Keratinocyte (primary cell): Measurements from ENCODE around the gene SPOCK3. TPM values are rescaled to one million over a fixed set of nuclear protein-coding genes. Genes with fewer than 3 reads are reported as not detected.
"Not testable (repeated sequence)": the region's sequence is repeated elsewhere in the genome, so short reads cannot be mapped to it uniquely, and the experiment has no call there.

Source experiments
- DNase-seq: peaks from one replicate; pipeline ENCODE4 v3.0.0-alpha.2; 2011; ENCODE audit warnings: low read depth, missing footprints, low spot score
- FAIRE-seq: peaks from 2 replicates; lab custom pipeline; 2011; peaks lifted over from hg19 to GRCh38; lab: Jason Lieb, UNC
- H2AFZ ChIP-seq: 2 replicates; pipeline ENCODE4 v1.6.0; 2012; ENCODE audit warnings: low read length, control low read depth, inconsistent platforms; ENCODE audit not compliant: control insufficient read depth
- H3K27ac ChIP-seq: 2 replicates; pipeline ENCODE4 v1.5.1; 2011; ENCODE audit warnings: low read length; ENCODE audit not compliant: control insufficient read depth, insufficient read depth
- H3K27me3 ChIP-seq: 3 replicates; pipeline ENCODE4 v1.6.0; 2011; ENCODE audit warnings: low read length; ENCODE audit not compliant: control insufficient read depth, insufficient read depth; ENCODE audit errors: extremely low read depth
- H3K36me3 ChIP-seq, 2 experiments: 2 replicates in 1 of 2; 3 replicates in 1 of 2; pipeline ENCODE4 v1.5.1; 2011; ENCODE audit warnings: low read length in 2 of 2, mild to moderate bottlenecking in 1 of 2; ENCODE audit not compliant: control insufficient read depth in 2 of 2, insufficient read depth in 2 of 2; ENCODE audit errors: extremely low read depth in 1 of 2
- H3K4me1 ChIP-seq: 3 replicates; pipeline ENCODE4 v1.5.1; 2011; ENCODE audit warnings: low read length; ENCODE audit not compliant: control insufficient read depth, insufficient read depth; ENCODE audit errors: extremely low read depth
- H3K4me2 ChIP-seq: 3 replicates; pipeline ENCODE4 v1.6.0; 2011; ENCODE audit warnings: low read depth, low read length; ENCODE audit not compliant: control insufficient read depth, insufficient read depth; ENCODE audit errors: extremely low read depth
- H3K4me3 ChIP-seq, 3 experiments: fragments of 200-600 bp in 1 of 3; sonication (generic) in 1 of 3; 2 replicates in 2 of 3; 3 replicates in 1 of 3; pipeline ENCODE4 v1.5.1; 2011 to 2016; ENCODE audit warnings: low read length in 3 of 3, mild to moderate bottlenecking in 3 of 3, control low read depth in 2 of 3, inconsistent platforms in 1 of 3, low read depth in 1 of 3, mixed read lengths in 1 of 3, mixed run types in 1 of 3, moderate library complexity in 1 of 3; ENCODE audit not compliant: control insufficient read depth in 2 of 3, insufficient read depth in 2 of 3; ENCODE audit errors: extremely low read depth in 1 of 3
- H3K79me2 ChIP-seq: 2 replicates; pipeline ENCODE4 v1.6.0; 2012; ENCODE audit warnings: low read length; ENCODE audit not compliant: control insufficient read depth, insufficient read depth
- H3K9ac ChIP-seq: 3 replicates; pipeline ENCODE4 v1.6.0; 2011; ENCODE audit warnings: low read length; ENCODE audit not compliant: control insufficient read depth, insufficient read depth; ENCODE audit errors: extremely low read depth
- H3K9me1 ChIP-seq: 3 replicates; pipeline ENCODE4 v1.6.0; 2011; ENCODE audit warnings: low read length; ENCODE audit not compliant: control insufficient read depth, insufficient read depth; ENCODE audit errors: extremely low read depth
- H3K9me3 ChIP-seq: 2 replicates; pipeline ENCODE4 v1.5.1; 2012; ENCODE audit warnings: low read depth, low read length; ENCODE audit not compliant: control insufficient read depth
- H4K20me1 ChIP-seq: 3 replicates; pipeline ENCODE4 v1.6.0; 2011; ENCODE audit warnings: low read length; ENCODE audit not compliant: control insufficient read depth, insufficient read depth; ENCODE audit errors: extremely low read depth
- EZH2 ChIP-seq: IDR thresholded peaks from one replicate; pipeline ENCODE4 v1.6.1; 2012; ENCODE audit warnings: inconsistent platforms, mild to moderate bottlenecking, low read length, moderate library complexity
- dilution Hi-C: fragments of 300-500 bp; cut with MboI; formaldehyde crosslinking; loops from one replicate; pipeline ENCODE4 v1.7.0; 2020; ENCODE audit warnings: low sequenced_read_pairs; ENCODE audit not compliant: extremely low pct_ligation_motif_present
- polyA minus RNA-seq, 3 experiments: library from RNA; depleted of rRNA, polyadenylated mRNA; stranded (reverse); fragments of >200 nt; gene quantifications; 1 replicate in 1 of 3; 2 replicates in 1 of 3; 3 replicates in 1 of 3; pipeline ENCODE4 v1.2.3, GENCODE V29; 2011
- polyA plus RNA-seq, 5 experiments: library from polyadenylated mRNA; depleted of rRNA in 3 of 5; stranded (reverse) in 3 of 5; stranded (forward) in 1 of 5; unstranded in 1 of 5; fragments of >200 nt; gene quantifications; 1 replicate in 1 of 5; 2 replicates in 3 of 5; 3 replicates in 1 of 5; pipeline versions ENCODE4 v1.2.1 to v1.2.3, GENCODE V29; 2011 to 2012; ENCODE audit warnings: missing spikeins in 2 of 5, low read depth in 1 of 5, low replicate concordance in 1 of 5
- TF ChIP-seq, protein P1 (sequence below), 3 experiments: IDR thresholded peaks in 1 of 3; conservative IDR thresholded peaks in 1 of 3; optimal IDR thresholded peaks in 1 of 3; 2 replicates in 2 of 3; 3 replicates in 1 of 3; pipeline versions ENCODE3 to v1.5.1; 2011; ENCODE audit warnings: low read length in 3 of 3, mild to moderate bottlenecking in 3 of 3, moderate library complexity in 2 of 3, control low read depth in 1 of 3, inconsistent platforms in 1 of 3; ENCODE audit not compliant: insufficient read depth in 2 of 3; ENCODE audit errors: extremely low read depth in 1 of 3

SPOCK3 gene
- polyA plus RNA-seq (not detected in 3 replicates), polyA minus RNA-seq (not detected in 3 replicates)
- polyA plus RNA-seq (2011; ENCODE audit: low read depth): not detected
- not detected in 2 replicates for polyA plus RNA-seq (2011; cell fraction: cytosol; rRNA removed)
- not detected in 2 replicates for polyA plus RNA-seq (2011; cell fraction: nucleus; rRNA removed)
- polyA plus RNA-seq (2012; ENCODE audit: low replicate concordance): not detected in 2 replicates
- not detected for polyA minus RNA-seq (2011; cell fraction: cytosol; rRNA and poly(A)+ RNA removed)
- polyA minus RNA-seq (2011; cell fraction: nucleus; rRNA and poly(A)+ RNA removed): not detected in 2 replicates

DNA sequence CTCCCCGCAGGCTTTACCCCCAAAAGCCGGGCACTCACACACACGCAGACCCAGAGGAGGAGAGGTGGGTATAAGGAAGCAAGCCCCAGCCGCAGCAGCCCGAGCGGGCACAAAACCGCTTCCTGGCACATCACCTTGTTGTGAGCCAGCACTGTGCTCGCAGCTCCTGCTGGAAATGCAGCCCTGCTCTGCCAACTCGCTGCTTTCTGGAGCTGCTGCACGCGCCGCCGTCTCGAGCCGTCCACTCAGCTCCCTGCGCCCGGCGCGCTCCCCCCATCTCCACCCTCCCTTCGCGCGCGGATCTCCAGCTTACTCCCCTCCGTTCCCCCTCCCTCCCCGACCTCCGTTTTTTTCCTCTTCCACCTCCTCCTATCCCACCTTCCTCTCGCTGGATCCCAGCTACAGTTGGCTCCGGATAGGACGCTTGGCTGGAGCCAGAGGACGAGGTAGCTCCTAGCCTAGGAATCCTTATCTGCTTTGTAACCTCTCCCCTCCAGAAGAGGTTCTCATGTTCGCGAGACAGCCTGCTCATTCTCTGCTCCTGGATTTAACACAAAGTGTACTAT, at the start of gene SPOCK3:
Gene SPOCK3 (minus strand): TSS at position 179 of the 566 bp plus-strand sequence.
- peak within 1 kb of the TSS; percentile 91 for H3K4me2 ChIP-seq
- TF ChIP-seq, protein P1, sequence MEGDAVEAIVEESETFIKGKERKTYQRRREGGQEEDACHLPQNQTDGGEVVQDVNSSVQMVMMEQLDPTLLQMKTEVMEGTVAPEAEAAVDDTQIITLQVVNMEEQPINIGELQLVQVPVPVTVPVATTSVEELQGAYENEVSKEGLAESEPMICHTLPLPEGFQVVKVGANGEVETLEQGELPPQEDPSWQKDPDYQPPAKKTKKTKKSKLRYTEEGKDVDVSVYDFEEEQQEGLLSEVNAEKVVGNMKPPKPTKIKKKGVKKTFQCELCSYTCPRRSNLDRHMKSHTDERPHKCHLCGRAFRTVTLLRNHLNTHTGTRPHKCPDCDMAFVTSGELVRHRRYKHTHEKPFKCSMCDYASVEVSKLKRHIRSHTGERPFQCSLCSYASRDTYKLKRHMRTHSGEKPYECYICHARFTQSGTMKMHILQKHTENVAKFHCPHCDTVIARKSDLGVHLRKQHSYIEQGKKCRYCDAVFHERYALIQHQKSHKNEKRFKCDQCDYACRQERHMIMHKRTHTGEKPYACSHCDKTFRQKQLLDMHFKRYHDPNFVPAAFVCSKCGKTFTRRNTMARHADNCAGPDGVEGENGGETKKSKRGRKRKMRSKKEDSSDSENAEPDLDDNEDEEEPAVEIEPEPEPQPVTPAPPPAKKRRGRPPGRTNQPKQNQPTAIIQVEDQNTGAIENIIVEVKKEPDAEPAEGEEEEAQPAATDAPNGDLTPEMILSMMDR (optimal IDR thresholded peaks at IDR 0.05 in 1 of 3, IDR thresholded peaks at IDR 0.05 in 1 of 3, conservative IDR thresholded peaks at IDR 0.05 in 1 of 3; ENCODE audit: extremely low read depth in 1 of 3, insufficient read depth in 2 of 3, low read length in 3 of 3): no peak
- no peak for TF ChIP-seq EZH2
- H3K27me3 ChIP-seq: peaks cover 35% of the 10 kb centered on the region
- dilution Hi-C loops: no loop called here
- DNase-seq (no peak), FAIRE-seq (no peak)
- H3K9ac ChIP-seq: no peak within 1 kb of the TSS
- H3K9me1 ChIP-seq: no peaks in the 10 kb centered on the region
- H4K20me1 ChIP-seq: no peaks in the 10 kb centered on the region
- H2AFZ ChIP-seq: peak within 1 kb of the TSS; percentile 72
- no peak within 1 kb of the TSS for H3K27ac ChIP-seq
- peak within 1 kb of the TSS; percentile 20 to 47 (median 47) for H3K4me3 ChIP-seq
- H3K79me2 ChIP-seq: no peaks in the 10 kb centered on the region
- peaks cover 4% of the 10 kb centered on the region for H3K4me1 ChIP-seq
- H3K36me3 ChIP-seq: no peaks in the 10 kb centered on the region
- H3K9me3 ChIP-seq: no peaks in the 10 kb centered on the region

DNA sequence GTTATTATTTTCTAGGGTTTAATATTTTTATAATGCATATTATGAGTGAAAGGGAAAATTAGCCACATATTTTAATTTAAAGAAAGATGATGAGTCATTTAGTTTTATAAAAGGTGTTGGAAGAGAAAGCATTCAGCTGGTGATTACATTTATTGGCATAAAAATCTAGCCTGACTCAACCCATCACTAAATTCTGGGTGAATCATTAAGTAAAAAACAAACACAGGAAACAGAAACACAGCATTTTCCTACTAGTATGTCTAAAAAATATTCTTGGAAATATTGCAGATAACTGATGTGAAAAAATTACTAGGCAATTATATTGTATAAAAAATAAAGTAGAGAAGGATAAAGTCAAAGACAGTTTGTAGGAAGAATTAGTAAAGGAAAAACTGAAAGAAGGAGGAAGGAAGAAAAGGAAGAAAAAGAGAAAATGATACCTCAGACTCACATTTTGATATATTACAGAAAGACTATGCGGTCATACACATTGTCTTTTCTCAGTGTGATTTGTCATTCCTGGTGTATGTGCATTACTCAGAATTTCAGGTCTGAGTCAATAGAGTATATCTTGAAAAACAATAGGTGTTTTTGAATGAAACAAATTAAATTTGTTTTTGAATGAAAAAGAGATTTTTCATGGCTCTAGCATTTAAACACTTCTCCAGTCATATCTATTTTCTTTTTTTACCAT, 48.0 kb upstream of the SPOCK3 start:
- Histone ChIP-seq H3K9me3 (no peaks in the 10 kb centered on the region), H3K27me3 (no peaks in the 10 kb centered on the region), H3K4me3 (no peak overlapping the region), H2AFZ (no peak overlapping the region), H3K79me2 (no peaks in the 10 kb centered on the region), H3K36me3 (no peaks in the 10 kb centered on the region), H3K9me1 (no peaks in the 10 kb centered on the region), H3K9ac (no peak overlapping the region), H3K27ac (no peak overlapping the region), H3K4me1 (no peaks in the 10 kb centered on the region), H4K20me1 (no peaks in the 10 kb centered on the region), H3K4me2 (no peak overlapping the region)
- dilution Hi-C loops: loop anchor here (25.0 kb wide), 1 partner anchor 270 kb away; no protein-coding TSS in a partner anchor
- DNase-seq: no peak
- FAIRE-seq: no peak
- TF ChIP-seq EZH2: no peak
- TF ChIP-seq, protein P1 (optimal IDR thresholded peaks at IDR 0.05 in 1 of 3, IDR thresholded peaks at IDR 0.05 in 1 of 3, conservative IDR thresholded peaks at IDR 0.05 in 1 of 3; ENCODE audit: extremely low read depth in 1 of 3, insufficient read depth in 2 of 3, low read length in 3 of 3): no peak

DNA sequence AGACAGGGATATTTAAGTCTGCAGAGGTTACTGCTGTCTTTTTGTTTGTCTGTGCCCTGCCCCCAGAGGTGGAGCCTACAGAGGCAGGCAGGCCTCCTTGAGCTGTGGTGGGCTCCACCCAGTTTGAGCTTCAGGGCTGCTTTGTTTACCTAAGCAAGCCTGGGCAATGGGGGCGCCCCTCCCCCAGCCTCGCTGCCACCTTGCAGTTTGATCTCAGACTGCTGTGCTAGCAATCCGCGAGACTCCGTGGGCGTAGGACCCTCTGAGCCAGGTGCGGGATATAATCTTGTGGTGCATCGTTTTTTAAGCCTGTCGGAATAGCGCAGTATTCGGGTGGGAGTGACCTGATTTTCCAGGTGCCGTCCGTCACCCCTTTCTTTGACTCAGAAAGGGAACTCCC, 47.3 kb upstream of the SPOCK3 start:
- not testable (repeated sequence) for H3K4me2 ChIP-seq, H3K9me3 ChIP-seq, H3K4me1 ChIP-seq, H3K27me3 ChIP-seq, H3K9ac ChIP-seq, H3K9me1 ChIP-seq, H3K36me3 ChIP-seq, H4K20me1 ChIP-seq, H3K79me2 ChIP-seq, FAIRE-seq, H2AFZ ChIP-seq, H3K27ac ChIP-seq, H3K4me3 ChIP-seq, DNase-seq
- dilution Hi-C loops: loop anchor here (25.0 kb wide), 1 partner anchor 269 kb away; no protein-coding TSS in a partner anchor
